HS-27A (cell line): ENCODE data around the gene AP3B1.
"Not testable (repeated sequence)": the region's sequence is repeated elsewhere in the genome, so short reads cannot be mapped to it uniquely, and the experiment has no call there.

ENCODE experiments used
- DNase-seq: peaks from one replicate; pipeline ENCODE4 v3.0.0-alpha.2; 2012; ENCODE audit warnings: low read depth, missing footprints

AP3B1 gene

DNA sequence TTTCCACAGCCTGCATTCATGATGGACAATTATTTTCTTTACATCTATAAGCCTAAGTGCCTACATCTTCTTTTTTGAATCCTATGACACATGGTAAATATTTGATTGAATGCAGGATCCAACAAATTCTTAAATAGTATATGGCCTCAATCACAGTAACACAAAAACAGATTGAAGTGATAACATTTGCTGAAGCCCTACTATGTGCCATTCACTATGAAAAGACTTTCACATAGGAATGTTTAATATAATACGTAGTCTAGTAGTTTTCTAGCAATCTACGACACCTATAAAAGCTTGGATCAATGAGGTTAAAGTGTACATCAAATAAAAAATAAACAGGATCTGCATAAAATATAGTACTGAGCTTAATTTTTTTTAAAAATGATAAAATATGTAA lies 231.0 kb downstream of the AP3B1 start:
- no peak for DNase-seq

GRCh38 chr5:78062645-78063044 lies 231.9 kb downstream of the AP3B1 start:
- DNase-seq = no peak

DNA sequence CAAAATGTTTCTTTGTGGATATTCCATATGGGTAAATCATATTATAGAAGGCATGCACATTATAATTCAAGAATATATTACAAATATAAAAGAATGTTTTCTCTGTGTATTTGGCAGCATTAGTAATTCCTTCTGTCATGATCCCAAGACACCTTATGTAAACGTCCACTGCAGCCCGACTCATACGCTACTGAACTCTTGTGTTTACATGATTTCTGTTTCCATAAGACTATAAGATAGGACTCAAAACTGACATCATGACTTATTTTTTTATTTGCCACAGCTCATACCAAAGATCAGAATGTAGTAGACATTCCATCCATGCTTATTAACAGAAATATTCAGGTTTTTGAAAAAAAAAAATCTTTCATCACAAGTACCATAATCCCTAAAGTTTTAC lies 234.1 kb downstream of the AP3B1 start:
- DNase-seq = no peak

DNA sequence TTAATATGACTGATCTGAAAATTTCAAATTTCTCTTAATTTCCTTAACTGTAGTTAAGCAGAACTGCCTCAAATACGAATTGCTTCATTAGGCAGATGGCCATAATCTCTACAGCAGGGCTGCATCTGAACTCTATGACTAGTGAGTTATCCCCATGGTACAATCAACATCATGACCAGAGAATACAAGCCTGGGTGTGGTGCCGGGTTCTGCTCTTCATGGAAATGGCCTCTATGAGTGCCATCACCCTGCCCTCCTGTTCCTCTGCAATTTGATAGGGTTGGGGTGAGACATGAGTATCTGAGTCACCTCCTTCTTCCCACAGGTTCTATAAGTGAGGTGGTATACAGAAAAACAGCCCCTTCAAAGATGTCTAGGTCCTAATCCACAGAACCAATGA lies 235.9 kb downstream of the AP3B1 start:
- no peak for DNase-seq

- DNase-seq = no peak
These were observed 237.5 kb downstream of the AP3B1 start for GRCh38 chr5:78056901-78057514.

DNA sequence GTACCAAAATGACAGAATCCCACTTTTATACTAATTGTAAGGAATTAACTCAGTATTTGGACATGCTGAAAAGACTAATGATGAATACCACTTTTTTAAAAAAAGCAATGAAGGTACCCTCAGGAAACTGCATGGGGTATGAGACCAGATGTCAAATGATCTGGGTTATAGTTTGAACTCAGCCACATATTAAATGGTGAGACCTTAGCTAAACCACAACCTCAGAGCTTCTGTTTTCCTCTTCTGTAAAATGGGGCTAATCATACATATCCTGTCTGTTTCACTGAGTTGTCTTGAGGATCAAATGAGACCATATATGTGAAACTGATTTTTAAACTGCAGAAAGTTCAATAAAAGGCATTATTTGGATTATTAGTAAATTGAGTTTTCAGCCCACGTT lies 238.4 kb downstream of the AP3B1 start:
- DNase-seq = no peak

DNA sequence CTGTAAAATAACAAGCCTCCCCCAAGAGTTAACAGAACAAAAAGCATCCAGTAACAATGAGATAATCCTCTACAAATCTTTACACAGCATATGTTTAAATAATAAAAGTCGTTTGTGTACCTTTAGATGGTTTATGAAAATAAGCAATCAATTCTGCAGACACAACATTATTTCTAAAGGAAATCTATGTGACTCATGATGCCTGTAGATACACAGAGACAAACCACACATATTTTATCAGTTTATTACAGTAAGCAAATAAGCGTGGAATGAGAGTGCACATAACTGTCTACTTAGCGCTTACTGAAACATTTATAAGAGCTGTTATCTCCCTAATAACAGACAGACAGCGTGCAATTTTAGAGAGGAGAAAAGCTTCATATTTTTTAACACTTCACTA lies 243.6 kb downstream of the AP3B1 start:
- DNase-seq = no peak

DNA sequence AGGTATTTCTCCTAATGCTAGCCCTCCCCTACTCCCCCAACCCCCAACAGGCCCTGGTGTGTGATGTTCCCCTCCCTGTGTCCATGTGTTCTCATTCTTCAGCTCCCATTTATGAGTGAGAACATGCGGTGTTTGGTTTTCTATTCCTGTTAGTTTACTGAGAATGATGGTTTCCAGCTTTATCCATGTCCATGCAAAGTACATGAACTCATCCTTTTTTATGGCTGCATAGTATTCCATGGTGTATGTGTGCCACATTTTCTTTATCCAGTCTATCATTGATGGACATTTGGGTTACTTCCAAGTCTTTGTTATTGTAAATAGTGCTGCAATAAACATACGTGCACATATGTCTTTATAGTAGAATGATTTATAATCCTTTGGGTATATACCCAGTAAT lies 247.7 kb downstream of the AP3B1 start:
- not testable (repeated sequence) for DNase-seq

DNA sequence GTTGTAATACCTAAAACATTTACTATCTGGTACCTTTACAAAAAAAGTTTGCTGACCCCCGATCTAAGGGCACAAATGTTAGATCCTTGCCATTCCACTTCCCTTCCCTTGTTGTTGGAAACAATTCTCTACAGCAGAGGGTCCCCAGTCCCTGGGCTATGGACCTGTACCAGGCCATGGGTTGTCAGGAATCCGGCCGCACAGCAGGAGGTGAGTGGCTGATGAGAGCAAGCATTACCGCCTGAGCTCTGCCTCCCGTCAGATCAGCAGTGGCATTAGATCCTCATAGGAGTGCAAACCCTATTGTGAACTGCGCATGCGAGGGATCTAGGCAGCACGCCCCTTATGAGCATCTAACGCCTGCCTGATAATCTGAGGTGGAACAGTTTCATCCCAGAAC lies 248.5 kb downstream of the AP3B1 start:
- DNase-seq = no peak

GRCh38 chr5:78041805-78042204 lies 252.7 kb downstream of the AP3B1 start:
- DNase-seq = no peak

DNA sequence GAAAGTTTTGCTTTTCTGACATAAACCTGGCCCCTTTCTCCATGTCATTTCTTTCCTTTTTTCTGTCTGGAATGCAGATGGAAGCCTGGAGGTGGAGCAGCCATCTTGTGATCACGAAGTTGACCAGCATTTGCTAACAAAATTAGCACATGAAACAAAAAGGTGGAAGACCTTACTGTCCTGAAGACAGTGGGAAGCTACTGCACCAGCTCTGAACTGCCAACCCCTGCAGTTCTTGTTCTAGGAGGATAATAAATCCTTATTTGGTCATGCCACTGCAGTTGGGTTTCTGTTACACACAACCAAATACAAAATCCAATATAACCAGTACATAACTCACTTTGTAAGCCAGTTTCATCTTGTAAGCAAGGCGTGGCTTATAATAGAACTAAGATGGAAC lies 269.0 kb downstream of the AP3B1 start:
- no peak for DNase-seq

DNA sequence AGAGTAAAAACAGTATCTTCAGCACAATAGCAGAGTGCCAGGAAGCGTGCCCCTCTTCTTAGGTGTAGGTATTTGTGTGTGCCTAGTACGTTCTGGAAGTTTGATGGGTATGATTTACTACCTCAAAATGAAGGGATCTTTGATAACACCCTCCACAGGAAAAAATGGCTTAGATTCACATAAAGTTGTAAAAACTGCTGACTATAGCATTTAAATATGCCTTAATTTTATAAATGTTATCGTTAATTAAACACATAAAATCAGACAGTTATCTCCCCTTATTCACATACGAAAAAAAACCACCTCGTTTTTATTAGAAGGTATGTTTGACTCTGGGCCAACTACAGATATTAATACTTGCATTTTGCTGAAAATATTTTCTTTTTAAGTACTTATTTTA lies 274.8 kb downstream of the AP3B1 start:
- DNase-seq = no peak

DNA sequence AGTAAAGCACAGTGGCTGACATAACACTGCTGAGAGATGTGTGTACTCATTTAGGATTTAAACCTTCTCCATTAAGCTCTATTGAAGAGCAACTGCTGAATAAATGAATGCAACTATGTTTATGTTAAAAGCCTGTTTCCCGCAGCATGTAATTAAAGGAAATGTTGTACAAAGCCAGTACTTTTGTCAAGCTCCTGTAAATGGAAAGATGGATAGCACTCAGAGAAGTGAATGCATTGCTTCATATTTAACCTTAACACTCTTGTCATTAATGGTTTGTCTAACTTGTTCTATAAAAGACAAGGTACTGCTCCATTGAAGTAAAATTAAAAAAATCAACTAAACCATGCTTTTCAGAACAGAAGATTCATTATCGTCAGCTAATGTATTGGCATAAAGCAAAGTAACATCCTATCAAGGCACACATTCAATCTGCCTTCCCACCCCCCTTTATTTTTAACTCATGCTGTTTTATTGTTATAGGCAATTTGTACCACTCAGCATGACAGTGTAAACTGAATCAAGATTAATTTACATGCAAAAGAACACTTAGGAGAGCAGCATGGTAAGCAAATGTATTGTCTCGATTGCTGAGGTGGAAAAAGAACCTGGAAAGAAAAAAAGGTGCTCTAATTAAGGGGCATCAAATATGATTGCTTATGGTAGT lies 277.5 kb downstream of the AP3B1 start:
- DNase-seq = no peak

GRCh38 chr5:78009937-78010527 lies 284.5 kb downstream of the AP3B1 start:
- no peak for DNase-seq

DNA sequence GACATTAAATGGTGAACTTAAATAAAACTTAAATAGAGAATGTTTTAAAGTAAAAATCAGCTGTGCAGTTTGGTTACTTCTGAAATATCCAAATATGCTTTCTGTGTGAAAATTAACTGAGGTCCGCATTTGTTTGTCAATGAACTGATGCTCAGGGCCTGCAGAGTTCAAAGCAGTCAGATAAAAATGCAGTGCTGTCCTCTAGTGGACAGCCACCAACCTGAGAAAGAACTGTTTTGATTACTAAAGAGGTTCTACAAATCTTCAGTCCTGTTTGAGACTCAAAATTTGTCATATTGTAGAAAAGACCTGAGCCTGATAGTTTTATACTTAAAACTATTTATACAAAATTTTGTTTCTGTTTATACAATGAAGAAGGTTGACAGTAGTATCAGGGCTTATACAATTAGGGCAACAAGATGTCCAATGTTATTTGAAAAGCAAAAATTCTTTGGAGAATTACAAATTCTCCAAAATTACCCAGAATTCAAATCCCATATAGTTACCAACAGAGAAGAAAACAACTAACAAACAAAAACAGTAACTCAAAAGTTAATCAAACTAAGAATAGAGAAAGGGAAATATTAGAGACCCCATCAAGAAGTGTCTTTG lies 286.0 kb downstream of the AP3B1 start:
- peak; percentile 1 for DNase-seq

DNA sequence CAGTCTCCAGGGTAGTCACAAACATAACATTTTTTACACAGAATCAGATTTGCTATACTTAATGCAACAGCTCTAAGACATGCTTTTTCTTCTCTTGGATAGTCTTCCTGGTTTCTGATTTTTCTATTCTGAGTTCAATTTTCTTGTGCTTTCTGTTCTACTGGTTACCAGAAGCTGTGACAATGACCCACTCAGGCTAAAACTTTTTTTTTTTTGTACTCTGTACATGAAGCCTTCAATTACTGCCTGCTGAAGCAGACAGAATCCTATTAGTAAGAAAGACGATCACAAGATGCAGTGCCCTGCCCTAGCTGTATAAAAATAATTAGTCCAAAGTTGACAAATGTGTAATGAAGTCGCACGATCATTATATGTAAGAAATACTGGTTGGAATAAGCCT lies 287.3 kb downstream of the AP3B1 start:
- DNase-seq = no peak

- no peak for DNase-seq
These were observed 288.0 kb downstream of the AP3B1 start for GRCh38 chr5:78006449-78006848.

- no peak for DNase-seq
These were observed 289.3 kb downstream of the AP3B1 start for GRCh38 chr5:78005021-78005785.

DNA sequence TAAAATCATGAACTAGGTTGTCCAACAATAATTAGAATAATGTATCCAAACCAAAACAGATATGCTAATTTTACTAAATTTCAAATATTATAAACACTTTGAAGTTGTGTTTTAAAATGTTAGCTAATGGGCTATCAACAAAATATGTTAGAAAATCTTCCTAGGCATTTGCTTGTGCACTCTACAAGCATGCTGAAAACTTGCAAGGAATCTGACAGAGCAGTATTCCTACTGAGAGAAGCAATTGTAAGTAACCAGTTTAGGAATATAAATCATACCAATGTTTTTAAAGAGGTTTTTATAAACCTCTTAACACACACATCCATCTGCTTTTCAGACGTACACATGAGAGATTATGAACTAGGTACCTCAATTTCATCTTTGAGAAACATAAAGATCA lies 289.9 kb downstream of the AP3B1 start:
- DNase-seq = no peak

- no peak for DNase-seq
These were observed 290.6 kb downstream of the AP3B1 start for GRCh38 chr5:78003919-78004318.

GRCh38 chr5:78003450-78003849 lies 291.0 kb downstream of the AP3B1 start:
- no peak for DNase-seq

DNA sequence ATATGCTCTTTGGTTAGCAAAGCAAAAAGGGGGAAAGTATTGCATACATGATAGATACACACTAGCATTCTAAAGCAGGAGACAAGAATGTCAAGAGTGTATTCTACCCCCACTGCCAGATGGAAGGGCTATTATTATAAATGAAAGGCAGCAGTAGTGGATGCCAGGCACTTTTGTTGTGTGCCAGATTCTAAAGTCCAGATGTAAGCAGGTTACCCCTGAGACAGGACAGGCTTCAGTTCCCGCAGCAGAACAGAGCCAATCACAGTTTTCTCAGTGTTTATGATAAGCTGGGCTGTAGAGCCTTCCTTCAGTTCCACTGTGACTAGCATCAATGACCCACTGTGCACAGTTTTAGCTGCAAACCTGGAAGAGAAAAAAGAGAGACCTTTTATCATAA lies 291.8 kb downstream of the AP3B1 start:
- no peak for DNase-seq

DNA sequence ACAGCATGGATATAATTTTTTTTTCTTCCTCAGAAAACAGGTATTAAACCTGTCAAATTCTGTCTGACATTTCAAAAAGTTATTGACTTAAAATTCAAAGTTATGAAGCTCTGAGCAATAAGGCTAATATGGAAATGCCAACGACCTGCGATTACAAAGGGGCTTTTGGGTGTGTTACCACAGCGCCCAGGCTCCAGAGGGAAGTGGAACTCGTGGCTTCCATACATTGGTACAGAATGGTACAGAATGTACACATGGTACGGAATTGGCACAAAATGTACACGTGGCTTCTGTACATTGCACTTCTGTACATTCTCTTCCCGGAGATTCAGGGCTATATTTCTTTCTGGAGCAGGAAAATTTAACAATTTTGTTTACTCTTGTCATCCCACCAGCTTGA lies 293.3 kb downstream of the AP3B1 start:
- DNase-seq = no peak
